Stimulated activated CD8-positive, alpha-beta memory T cell treated with anti-CD3 and anti-CD28 coated beads, Interleukin-4, amount 100 ng/mL, for 24 hours (primary cell): ENCODE measurements around the gene CCNY.
"Not testable (repeated sequence)": the region's sequence is repeated elsewhere in the genome, so short reads cannot be mapped to it uniquely, and the experiment has no call there.

Experiments used
- DNase-seq: peaks from one replicate; pipeline ENCODE4 v3.0.0-alpha.2; 2020; ENCODE audit warnings: low read depth

Gene CCNY

GRCh38 chr10:35336084-35336831 lies at the start of gene CCNY:
Gene CCNY (plus strand): TSS chr10:35336509. CDS start chr10:35337054, 545 bp downstream.
- peak; percentile 74 for DNase-seq

GRCh38 chr10:35289198-35289597 lies 47.1 kb upstream of the CCNY start:
- DNase-seq: no peak

- no peak for DNase-seq
These were observed 41.8 kb upstream of the CCNY start for GRCh38 chr10:35294506-35294905.

GRCh38 chr10:35299016-35299415 lies 37.3 kb upstream of the CCNY start:
- DNase-seq: no peak

GRCh38 chr10:35300063-35300699 lies 36.1 kb upstream of the CCNY start:
- DNase-seq: no peak

- DNase-seq: no peak
These were observed 31.7 kb upstream of the CCNY start for GRCh38 chr10:35304649-35305048.

- DNase-seq: no peak
These were observed 29.5 kb upstream of the CCNY start for GRCh38 chr10:35306852-35307251.

- DNase-seq: no peak
These were observed 29.0 kb upstream of the CCNY start for GRCh38 chr10:35307297-35307696.

- no peak for DNase-seq
These were observed 27.5 kb upstream of the CCNY start for GRCh38 chr10:35308809-35309208.

- not testable (repeated sequence) for DNase-seq
These were observed 22.2 kb upstream of the CCNY start for GRCh38 chr10:35314142-35314541.

GRCh38 chr10:35315235-35315634 lies 21.1 kb upstream of the CCNY start:
- DNase-seq: not testable (repeated sequence)

GRCh38 chr10:35316218-35316967 lies 19.9 kb upstream of the CCNY start:
- DNase-seq: no peak

GRCh38 chr10:35318551-35318950 lies 17.8 kb upstream of the CCNY start:
- DNase-seq: no peak

GRCh38 chr10:35320341-35320740 lies 16.0 kb upstream of the CCNY start:
- no peak for DNase-seq

- no peak for DNase-seq
These were observed 13.7 kb upstream of the CCNY start for GRCh38 chr10:35322636-35323035.

GRCh38 chr10:35324196-35324595 lies 12.1 kb upstream of the CCNY start:
- DNase-seq: no peak

GRCh38 chr10:35326466-35327235 lies 9.7 kb upstream of the CCNY start:
- DNase-seq: no peak

GRCh38 chr10:35327790-35328403 lies 8.4 kb upstream of the CCNY start:
- DNase-seq: no peak

- no peak for DNase-seq
These were observed 7.8 kb upstream of the CCNY start for GRCh38 chr10:35328404-35329037.

GRCh38 chr10:35329520-35329919 lies 6.8 kb upstream of the CCNY start:
- no peak for DNase-seq
